Astrocyte (in vitro differentiated cells and primary cell): Measurements from ENCODE around the gene TMTC1.

Experiments
- CTCF ChIP-seq: IDR thresholded peaks from 2 replicates; pipeline ENCODE4 v1.5.1; 2011; ENCODE audit warnings: low read depth, mild to moderate bottlenecking, inconsistent platforms, low read length, moderate library complexity; ENCODE audit not compliant: insufficient read depth
- EZH2 ChIP-seq: IDR thresholded peaks from 2 replicates; pipeline ENCODE4 v1.6.1; 2012; ENCODE audit warnings: mild to moderate bottlenecking, low read length, inconsistent platforms; ENCODE audit not compliant: insufficient read depth

GRCh38 chr12:29754235-29755189, 29.2 kb downstream of the TMTC1 start:
- TF ChIP-seq CTCF: no peak
- TF ChIP-seq EZH2: no peak
